Liver (tissue), 3 donors: ENCODE measurements around the gene SLC7A14.

Experiments
- ATF3 ChIP-seq: IDR thresholded peaks from 2 replicates; pipeline ENCODE4 v1.6.1; 2016; ENCODE audit warnings: antibody characterized with exemption
- CTCF ChIP-seq: fragments of 150-350 bp; IDR thresholded peaks from 2 replicates; pipeline ENCODE4 v1.5.1; 2017; ENCODE audit warnings: improper control_type of control experiment, low read depth, low read length; ENCODE audit not compliant: missing input control
- FOXA1 ChIP-seq: IDR thresholded peaks from 2 replicates; pipeline ENCODE4 v1.6.1; 2016; ENCODE audit warnings: antibody characterized with exemption
- GABPA ChIP-seq, 2 donors: IDR thresholded peaks in 1 of 2; conservative IDR thresholded peaks in 1 of 2; 2 replicates each; pipeline ENCODE4 v1.6.1; 2016; ENCODE audit warnings: antibody characterized with exemption in 2 of 2, mild to moderate bottlenecking in 1 of 2, moderate library complexity in 1 of 2
- MAX ChIP-seq: IDR thresholded peaks from 2 replicates; pipeline ENCODE4 v1.6.1; 2016; ENCODE audit warnings: antibody characterized with exemption
- REST ChIP-seq: IDR thresholded peaks from 2 replicates; pipeline ENCODE4 v1.6.1; 2016; ENCODE audit warnings: antibody characterized with exemption, mild to moderate bottlenecking
- RXRA ChIP-seq, 2 donors: IDR thresholded peaks; 2 replicates each; pipeline ENCODE4 v1.6.1; 2017 to 2018; ENCODE audit warnings: antibody characterized with exemption in 2 of 2, mild to moderate bottlenecking in 1 of 2
- YY1 ChIP-seq: IDR thresholded peaks from 2 replicates; pipeline ENCODE4 v1.6.1; 2016; ENCODE audit warnings: antibody characterized with exemption, mild to moderate bottlenecking
- donor health status: healthy.
- donor health status: healthy.

GRCh38 chr3:170442947-170443346, 142.9 kb downstream of the SLC7A14 start:
- TF ChIP-seq CTCF (no peak), MAX (no peak), GABPA (IDR thresholded peaks at IDR 0.05 in 1 of 2, conservative IDR thresholded peaks at IDR 0.05 in 1 of 2) (no peak), REST (no peak), FOXA1 (no peak), YY1 (no peak), RXRA (IDR thresholded peaks at IDR 0.05) (no peak), ATF3 (no peak)
